GM21526 (cell line): Measurements from ENCODE around the gene HDAC9.

Experiments
- ATAC-seq: cut with Tn5 transposase; IDR thresholded peaks from one replicate; pipeline ENCODE4 v1.9.1; 2021; ENCODE audit warnings: moderate library complexity; ENCODE audit not compliant: unreplicated experiment, low FRiP score

The HDAC9 gene

DNA sequence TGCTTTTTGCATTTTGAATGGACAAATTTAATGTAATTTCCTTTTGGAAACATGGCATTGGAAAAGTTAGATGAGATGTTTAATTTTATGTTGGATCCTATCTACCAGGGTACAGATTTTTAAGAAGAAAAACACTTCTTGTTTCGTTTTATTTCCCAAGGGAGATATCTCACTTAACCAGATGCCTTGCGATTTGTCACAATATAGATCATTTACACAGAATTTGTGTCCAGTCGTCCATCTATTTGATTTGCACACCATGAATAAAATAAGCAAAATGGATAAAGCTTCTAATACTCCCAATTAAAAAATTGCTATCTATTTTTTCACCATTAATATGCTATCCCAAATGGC lies 25.7 kb downstream of the HDAC9 start:
- no peak for ATAC-seq

DNA sequence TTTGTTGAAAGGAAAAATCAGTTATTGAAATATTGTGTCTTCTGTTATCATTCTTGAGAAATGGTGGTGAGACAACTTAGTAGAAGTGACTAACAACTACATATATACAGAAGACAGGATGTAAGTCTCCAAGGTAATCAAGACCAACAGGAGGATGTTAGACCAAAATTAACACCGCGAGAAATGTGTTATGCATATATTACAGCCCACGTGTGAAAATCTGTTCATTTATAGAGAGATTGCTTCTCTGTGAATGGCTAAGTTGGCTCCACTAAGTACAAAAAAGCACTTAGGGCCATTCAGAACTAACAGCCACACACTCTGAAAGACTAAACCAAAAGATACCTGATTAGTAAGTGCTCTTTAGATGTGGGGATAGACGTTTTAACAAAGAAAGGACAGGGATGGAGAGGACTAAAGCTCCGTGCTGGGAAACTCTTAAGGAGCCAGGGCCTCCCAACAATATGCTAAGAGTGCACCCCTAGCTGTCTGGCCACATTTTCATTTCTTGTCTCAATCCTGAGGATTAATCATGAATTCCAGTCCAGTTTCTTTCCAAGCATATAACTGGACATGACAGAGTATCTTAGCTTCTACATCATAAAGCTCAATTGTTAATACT lies 26.5 kb downstream of the HDAC9 start:
- ATAC-seq, result no peak

DNA sequence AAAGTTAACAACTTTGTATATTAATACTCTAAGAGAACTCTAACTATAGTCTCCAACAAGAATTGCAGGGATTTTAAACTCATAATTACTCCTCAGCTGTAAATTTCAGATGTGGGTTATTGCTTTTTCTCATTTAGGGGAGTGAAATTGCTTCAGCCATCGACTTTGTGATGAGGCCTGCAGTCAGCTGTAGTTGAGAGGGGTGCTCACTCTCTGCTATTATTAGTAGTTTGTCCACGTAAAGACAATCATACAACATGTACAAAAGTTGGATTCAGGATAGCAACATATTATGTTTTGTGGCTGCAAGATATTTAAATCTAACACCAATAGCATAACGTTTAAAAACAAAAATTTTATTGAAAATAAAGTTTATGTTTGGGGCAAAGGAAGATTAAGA lies 28.7 kb downstream of the HDAC9 start:
- no peak for ATAC-seq

DNA sequence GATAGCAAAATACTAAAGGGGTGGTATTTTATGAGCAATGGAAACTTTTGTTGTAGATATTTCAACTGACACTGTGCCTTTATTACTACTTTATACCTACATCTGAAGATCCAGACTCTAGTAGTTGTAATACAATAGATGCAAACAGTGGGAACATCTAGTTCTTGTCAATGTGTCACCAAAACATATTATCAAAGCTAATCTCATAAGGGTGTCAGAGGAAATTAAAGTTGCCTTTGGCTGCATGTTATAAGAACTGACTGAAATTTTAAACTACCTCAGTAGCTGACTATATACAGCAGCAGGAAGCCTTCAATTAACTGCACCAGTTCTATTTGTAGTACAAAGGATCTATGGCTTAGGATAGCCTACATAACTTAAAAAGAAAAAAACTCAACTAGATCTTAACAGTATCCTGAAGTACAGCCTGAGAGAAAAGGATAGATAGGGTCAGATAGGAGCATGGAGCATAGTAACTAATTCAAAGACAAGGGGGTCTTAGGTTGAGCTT lies 30.9 kb downstream of the HDAC9 start:
- ATAC-seq, result no peak

DNA sequence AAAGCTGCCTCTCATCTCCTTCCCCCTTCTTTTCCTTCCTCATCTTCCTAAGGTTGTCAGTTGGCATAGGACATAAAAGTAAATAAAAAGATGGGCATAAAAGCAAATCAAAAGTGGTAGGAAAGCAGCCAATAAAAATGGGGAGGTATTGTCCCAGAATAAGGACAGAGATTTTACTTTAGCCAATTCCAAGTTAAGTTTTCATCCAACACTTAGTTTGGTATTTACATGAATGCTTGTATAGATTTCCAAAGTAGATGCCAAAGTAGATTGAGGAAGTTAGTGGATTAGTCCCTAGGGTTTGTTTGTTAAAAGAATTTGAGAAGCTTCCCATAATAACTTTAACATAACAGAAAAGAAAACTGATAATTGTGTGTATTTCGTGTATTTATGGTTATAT lies 33.7 kb downstream of the HDAC9 start:
- no peak for ATAC-seq

DNA sequence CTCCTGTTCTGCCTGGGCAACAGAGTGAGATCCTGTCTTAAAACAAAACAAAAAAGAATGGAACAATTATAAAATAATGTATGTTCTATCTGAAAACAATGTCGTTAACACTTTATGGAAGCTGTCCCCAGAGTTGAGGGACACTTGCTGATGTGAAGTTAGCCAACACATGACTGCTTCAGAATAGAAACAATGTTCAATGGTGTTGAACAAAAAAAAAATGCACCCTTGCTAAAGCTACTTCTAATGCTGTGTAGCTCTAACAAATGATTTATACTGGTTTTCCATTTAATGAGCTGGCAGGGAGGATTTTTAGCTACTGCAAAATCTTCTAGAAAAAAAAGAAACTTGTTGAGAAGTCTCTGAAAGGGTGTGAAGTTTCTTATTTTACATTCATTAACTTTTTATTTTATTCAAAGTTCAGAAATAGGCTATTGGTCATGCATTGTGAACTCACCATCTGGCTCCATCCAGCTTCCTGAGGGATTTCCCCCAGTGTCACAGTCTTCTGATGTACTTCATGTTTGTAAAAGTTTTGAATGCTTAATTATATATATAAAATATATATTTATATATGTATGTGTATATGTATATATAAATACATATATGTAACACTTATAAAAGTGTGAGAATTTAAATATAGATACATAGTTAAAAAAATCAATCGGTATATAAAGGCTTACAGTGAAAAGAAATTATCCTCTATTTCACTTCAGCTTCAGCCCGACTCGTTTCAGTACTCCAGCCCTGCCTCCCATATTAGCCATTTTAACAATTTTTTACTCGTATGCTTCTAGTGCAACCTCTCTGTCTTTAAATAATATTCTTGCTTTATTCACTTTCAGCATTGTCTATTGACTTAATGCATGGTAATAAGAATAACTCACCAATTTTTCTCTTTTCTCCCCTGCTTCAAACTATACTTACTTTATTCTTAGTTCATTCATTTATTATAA lies 35.0 kb downstream of the HDAC9 start:
- ATAC-seq, result peak; percentile 62

DNA sequence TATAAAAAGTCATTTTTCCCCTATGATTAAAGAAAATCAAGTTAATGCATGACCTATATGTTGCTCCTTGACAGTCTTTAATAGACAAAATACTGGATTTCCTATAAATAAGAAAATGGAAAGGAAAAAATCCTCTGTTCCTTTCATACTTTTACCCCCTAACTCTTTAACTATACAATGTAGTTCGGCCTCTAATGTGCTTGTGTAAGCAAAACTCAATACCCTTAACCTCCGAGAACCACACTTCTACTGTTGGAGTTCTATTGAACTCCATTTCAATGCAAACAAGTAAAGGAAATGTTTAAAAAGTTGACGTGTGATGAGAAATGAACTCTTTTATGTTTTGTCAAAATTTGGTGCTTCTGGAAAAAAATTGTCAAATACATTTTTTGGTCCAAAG lies 36.0 kb downstream of the HDAC9 start:
- no peak for ATAC-seq

DNA sequence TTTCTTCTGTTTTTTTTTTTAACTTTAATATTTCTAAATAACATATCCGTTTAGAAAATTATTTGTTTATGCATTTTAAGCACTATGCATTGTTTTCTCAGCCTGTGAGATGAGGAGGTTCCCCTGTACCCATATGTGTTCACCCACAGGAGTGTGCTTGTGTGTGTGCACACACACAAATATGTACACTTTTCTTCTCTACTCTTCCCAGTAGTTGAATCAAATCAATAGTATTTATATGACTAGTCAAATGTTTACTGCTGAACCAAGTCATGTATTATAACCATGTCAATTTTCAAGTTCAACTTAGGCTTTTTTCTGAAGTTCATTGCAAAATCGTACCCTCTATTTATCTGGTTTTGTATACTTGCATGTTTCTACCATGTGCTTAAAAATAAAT lies 37.3 kb downstream of the HDAC9 start:
- no peak for ATAC-seq

DNA sequence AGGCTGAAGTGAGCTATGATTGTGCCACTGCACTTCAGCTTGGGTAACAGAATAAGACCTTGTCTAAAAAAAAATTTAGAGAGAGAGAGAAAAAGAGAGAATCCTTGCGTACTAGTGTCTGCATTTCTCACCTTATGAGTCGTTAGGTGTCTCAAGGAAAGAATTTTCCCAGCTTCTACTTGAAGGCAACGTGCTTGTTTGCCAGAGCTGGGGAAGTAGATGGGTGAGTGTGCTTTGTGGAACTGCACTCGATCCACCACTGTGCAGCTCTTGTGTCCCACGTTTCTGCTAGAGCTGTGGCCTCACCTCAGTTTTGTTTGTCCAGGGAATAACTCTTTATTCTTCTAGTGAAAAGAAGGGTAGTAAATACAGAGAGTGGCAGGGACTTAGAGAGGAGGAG lies 38.9 kb downstream of the HDAC9 start:
- ATAC-seq, result no peak

DNA sequence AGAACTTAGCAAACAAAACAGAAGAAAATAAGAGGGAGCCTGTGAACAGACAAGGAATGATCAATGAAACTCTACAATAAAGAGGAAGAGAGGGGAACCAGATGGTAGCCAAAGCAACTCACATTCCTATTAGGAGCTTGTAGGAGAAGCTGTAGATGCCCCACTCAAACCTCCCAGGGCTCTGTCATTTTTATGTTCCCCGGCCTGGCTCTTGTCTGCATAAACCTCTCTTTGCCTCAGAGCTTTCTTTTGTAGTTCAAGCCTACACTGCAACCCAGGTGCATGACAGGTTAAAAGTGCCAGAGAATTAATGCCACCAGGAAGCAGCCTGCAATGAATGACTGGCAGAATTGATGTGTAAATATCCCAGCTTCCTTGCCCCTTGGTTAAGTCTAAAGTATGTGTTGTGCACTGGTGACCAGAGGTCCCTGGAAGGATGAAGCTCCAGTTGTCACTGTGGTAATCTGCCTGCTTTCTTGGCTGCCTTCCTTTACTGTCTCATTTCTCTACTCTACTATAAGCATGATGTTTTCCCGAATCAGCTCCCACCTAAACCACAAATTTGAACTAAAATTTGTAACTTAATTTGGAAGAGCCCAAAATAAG lies 40.4 kb downstream of the HDAC9 start:
- no peak for ATAC-seq

DNA sequence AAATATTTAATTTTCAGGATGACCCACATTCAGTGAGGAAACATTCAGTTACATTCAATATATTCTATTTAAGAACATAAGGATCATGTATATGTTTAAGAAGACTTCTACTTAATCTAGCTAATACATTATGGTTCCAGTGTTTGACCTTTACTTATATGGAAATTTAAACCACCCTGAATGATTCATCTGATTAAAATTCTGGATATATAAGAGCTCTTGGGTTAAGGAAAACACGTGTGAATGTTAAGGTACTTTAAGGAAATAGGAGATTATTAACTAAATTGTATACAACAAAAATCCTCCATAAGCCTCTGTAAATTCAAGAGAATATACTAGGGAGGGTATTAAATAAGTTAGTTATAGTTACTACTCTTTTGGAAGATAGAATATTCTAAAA lies 40.9 kb downstream of the HDAC9 start:
- ATAC-seq, result no peak

DNA sequence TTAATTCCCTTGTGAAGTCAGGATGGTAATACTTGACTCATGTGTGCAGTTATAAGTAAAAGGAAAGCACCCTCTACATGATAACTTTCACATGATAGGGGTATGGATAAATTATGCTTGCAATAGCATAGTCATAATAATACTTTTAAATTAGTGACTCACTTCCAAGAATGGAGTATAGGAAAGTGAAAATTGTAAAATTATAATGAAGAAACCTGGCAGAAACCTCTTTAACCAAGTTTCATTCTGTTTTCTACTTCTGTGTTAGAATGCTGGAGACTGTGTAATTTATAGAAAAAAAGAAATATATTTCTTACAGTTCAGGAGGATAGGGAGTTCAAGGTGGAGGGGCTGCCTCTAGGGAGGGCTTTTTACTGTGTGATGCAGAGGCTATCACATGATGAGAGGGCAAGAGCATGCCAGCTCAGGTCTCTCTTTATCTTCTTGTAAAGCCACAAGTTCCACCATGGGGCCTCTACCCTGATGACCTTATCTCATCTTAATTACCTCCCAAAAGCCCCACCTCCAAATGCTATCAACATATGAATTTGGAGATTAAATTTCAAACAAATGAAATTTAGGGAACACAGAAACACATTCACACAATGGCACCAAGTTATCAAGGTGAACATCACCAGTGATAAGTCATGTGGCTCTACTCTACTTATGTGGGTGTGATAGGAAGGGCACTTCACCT lies 43.2 kb downstream of the HDAC9 start:
- ATAC-seq, result peak; percentile 67

DNA sequence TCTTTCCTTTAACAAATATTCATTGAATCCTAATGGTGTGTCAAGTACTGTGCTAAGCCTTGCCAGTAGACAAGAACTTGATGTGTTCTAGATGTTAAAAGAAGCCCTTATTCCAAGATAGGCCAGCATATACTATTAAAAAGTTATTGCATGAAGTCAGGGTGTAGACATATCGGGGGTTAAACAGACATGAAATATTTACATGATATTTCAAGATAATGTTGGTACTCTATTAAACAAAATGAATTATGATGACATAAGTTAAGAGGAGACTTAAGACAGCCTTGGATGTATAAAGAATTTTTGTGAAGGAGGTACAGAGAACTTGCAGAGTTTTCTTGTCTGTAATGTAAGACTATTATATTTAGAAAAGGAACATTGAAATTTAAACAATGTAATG lies 44.8 kb downstream of the HDAC9 start:
- ATAC-seq, result no peak

DNA sequence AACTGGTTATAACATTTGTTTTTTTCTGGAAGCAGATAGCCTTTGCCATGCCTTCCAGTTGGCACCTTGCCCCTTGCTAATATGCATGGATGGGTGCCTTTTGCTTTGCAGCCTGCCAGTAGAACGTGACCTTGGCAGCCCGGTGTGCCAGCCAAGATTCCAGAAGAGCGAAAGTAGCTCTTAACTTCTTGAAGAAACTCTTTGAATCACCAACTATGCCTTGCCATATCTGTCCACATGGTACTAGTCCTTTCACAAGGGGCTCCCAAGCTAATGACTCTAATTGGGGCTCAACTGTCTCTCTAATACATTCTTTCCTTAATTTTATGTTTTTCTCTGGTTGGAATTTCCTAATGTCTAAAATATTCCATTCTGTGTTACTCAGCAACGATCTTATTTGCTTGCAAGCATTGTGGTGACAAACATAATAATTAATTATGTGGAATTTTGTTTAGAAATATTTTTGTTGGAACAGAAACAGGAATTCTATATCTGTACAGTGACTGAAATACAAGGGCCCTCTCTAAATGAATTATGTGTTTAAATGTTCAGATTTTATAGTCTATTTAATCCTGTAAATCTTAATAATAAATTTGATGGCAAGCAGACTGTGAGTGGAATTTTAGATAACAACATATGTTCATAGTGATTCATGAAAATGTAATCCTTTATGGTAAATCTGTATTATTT lies 45.8 kb downstream of the HDAC9 start:
- no peak for ATAC-seq

DNA sequence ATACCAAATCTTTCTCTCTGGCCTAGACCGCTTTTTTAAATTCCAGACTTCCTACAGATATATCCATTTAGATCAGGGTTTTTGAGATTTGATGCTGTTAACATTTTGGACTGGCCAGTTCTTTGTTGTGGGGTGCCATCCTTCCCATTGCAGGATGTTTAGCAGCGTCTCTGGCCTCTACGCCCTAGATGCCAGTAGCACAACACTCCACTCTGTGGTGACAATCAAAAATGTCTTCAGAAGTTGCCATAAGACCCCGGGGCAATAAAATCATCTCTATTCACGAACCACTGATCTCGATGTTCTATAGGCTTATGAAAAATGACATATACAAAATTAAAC lies 46.3 kb downstream of the HDAC9 start:
- no peak for ATAC-seq

DNA sequence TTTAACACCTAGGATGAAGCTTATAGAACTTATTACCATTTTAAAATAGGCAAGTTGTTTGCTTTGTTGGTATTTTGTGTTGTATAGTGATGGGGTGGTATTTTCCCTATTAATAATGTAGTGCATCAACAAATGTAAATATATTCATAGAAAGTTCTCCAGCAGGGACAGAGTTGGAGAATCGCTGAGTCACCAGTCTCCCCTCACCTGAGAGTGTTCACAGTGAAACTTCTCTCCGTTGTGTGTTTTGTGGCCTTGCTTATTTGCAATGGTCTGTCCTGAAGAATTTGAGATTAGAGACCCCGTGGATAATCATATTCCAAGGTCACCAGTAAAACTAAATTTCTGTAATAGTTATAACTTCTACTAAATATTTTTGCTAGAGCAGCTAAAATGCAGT lies 51.0 kb downstream of the HDAC9 start:
- ATAC-seq, result no peak

DNA sequence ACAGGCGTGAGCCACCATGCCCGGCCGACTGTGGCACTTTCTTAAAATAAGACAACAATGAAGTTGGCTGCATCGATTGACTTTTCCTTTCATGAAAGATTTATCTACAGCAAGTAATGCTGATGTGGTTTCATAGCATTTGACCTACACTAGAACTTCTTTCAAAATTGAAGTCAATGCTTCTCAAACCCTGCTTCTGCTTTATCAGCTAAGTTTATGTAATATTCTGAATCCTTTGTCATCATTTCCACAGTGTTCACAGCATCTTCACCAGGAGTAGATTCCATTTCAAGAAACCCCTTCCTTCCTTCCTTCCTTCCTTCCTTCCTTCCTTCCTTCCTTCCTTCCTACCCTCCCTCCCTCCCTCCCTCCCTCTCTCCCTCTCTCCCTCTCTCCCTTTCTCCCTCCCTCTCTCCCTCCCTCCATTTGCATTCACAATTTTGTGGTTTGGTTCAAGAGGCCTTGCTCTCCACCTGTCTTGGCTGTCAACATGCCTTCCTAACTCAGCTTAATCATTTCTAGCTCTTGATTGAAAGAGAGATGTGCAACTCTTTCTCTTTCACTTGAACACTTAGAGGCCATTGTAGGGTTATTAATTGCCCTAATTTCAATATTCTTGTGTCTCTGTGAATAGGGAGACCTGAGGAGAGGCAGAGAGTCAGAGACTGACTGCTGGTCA lies 52.1 kb downstream of the HDAC9 start:
- ATAC-seq, result no peak

DNA sequence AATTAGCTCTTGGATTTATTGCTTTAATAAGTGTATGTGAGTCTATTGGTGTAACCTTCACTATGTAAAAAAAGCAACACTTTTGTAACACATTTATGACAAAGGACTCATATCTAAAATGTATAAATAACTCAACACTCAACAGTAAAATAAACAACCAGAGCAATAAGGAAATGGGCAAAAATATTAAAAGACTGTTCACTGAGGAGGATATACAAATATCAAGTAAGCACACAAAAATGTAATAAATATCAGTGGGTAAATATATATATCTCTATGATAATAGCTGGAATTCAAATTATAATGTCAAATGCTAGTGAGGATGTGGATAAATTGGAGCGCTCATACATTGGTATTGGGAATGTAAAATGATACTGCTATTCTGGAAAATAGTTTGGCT lies 53.0 kb downstream of the HDAC9 start:
- no peak for ATAC-seq

DNA sequence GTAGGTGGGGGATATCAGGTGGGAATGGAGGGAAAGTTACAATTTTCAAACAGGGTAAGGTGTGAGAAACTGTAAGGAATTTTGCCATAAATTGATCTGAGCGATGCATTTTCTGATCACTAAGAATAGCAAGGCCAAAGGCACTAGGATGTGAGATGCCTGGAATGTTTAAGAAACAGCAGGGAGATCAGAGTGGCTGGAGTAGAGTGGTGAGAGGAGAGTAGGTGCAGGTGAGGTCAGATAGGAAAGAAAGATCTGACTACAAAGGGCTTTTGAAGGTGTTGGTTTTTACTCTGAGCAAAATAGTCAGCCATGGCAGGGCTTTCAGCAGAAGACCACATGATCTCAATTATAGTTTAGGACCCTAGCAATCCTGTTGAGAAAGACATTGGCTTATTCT lies 55.0 kb downstream of the HDAC9 start:
- no peak for ATAC-seq

DNA sequence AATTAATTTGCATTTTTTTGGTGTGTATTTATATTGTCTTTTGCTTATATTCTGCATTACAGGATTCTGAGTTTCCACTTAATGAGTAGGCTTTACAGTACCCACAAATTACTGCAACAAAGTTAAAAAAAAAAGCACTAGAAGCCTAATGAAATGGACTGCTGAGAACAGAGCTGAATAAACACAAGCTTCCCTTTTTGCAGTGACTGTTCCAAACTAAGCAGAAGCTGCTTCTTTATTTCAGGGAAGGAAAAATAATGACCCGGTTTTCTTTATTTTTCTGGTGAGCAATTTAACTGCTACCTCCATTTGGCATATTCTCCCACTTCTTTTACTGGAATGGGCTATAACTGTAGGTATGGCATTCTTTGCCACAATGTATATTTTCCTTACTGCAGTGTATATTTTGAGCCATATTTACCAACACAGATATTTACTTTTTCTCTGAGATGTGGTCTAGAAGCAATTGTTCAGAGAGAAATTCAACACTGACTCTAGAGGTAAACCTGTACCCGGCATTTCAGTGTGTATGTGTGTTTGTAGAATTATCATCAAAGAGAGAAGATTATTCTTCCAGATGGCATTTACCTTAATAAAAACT lies 56.9 kb downstream of the HDAC9 start:
- ATAC-seq, result no peak
